A673 (cell line): Measurements from ENCODE around the gene GLIPR2.

Source experiments
- CTCF ChIP-seq: fragments of 300-800, 200-600 bp; sonication (generic); conservative IDR thresholded peaks from 2 replicates; pipeline ENCODE4 v1.5.1; 2017; ENCODE audit warnings: low read depth, mild to moderate bottlenecking, antibody characterized with exemption, low read length, moderate library complexity, mixed read lengths
- EZH2 ChIP-seq: fragments of 200-600 bp; sonication (generic); IDR thresholded peaks from 2 replicates; pipeline ENCODE4 v1.6.1; 2017; ENCODE audit warnings: borderline replicate concordance, low read depth, mild to moderate bottlenecking, mixed read lengths, antibody characterized with exemption, low read length; ENCODE audit not compliant: poor library complexity, severe bottlenecking

DNA sequence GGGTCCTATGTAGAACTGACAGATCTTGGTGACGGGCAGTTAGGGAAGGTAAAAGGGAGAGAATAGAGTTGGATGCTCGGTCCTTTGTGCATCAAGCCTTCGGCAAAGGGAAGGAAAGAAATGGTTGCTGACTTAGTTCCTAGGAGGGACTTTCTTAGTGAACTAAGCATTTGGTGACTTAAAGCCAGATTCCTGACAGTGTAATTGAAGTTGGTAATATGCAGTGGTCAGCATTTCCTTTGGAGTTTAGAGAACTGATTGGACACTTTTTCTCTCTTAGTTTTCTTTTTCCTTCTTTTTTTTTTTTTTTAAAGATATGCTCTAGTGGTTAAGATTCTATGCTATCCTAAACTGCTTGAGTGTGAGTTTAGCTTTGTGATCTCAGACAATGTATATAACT lies 56.5 kb downstream of the GLIPR2 start:
- TF ChIP-seq CTCF (no peak), EZH2 (no peak)
